WTC11 (cell line): ENCODE results near the gene GALNT17. TPM values are rescaled to one million over a fixed set of nuclear protein-coding genes. Genes with fewer than 3 reads are reported as not detected.

Experiments
- ATAC-seq: fragments of 200-7000 bp; cut with Tn5 transposase; 2 replicates; pipeline ENCODE4 v1.10.0; 2021; ENCODE audit warnings: mild to moderate bottlenecking, moderate library complexity
- CTCF ChIA-PET: fragments of 300-600 bp; sonication (Branson Sonifier 250); formaldehyde crosslinking; loops from one replicate; lab custom pipeline; 2021; ENCODE audit warnings: antibody characterized with exemption; lab: Charles Lee
- POLR2A ChIA-PET: fragments of 350-600 bp; sonication (Branson Sonifier 250); formaldehyde crosslinking; loops from one replicate; lab custom pipeline; 2021; ENCODE audit warnings: antibody characterized with exemption; lab: Charles Lee
- DNase-seq: peaks from one replicate; pipeline ENCODE4 v3.0.0; 2021; ENCODE audit warnings: low spot score
- H3K27ac Mint-ChIP-seq: 2 replicates; pipeline ENCODE4 v1.8.0; 2021; ENCODE audit warnings: mixed read lengths
- H3K27me3 Mint-ChIP-seq: 2 replicates; pipeline ENCODE4 v1.8.0; 2021; ENCODE audit warnings: low read depth, mild to moderate bottlenecking, moderate library complexity, mixed read lengths
- H3K36me3 Mint-ChIP-seq: 2 replicates; pipeline ENCODE4 v1.8.0; 2021; ENCODE audit warnings: mixed read lengths
- H3K4me1 Mint-ChIP-seq: 2 replicates; pipeline ENCODE4 v1.8.0; 2022; ENCODE audit warnings: mixed read lengths
- H3K4me3 Mint-ChIP-seq: 2 replicates; pipeline ENCODE4 v1.8.0; 2021; ENCODE audit warnings: mild to moderate bottlenecking, moderate library complexity, mixed read lengths
- H3K9me3 Mint-ChIP-seq: 2 replicates; pipeline ENCODE4 v1.8.0; 2021; ENCODE audit warnings: mixed read lengths
- ATF1 ChIP-seq: sonication (generic); formaldehyde crosslinking; IDR thresholded peaks from 2 replicates; pipeline ENCODE4 v1.8.1; 2023; ENCODE audit warnings: mild to moderate bottlenecking, moderate library complexity, missing genetic modification reagents
- ATF3 ChIP-seq: sonication (generic); formaldehyde crosslinking; conservative IDR thresholded peaks from 2 replicates; pipeline ENCODE4 v1.8.1; 2022; ENCODE audit warnings: mild to moderate bottlenecking, missing genetic modification reagents
- CREM ChIP-seq: sonication (generic); formaldehyde crosslinking; IDR thresholded peaks from 2 replicates; pipeline ENCODE4 v1.8.1; 2022; ENCODE audit warnings: mild to moderate bottlenecking, missing genetic modification reagents, moderate library complexity
- E2F1 ChIP-seq: sonication (generic); formaldehyde crosslinking; IDR thresholded peaks from 2 replicates; pipeline ENCODE4 v1.8.0; 2022; ENCODE audit warnings: mild to moderate bottlenecking, missing genetic modification reagents
- EMX1 ChIP-seq: fragments of 250-450 bp; sonication (Bioruptor Pico); IDR thresholded peaks from 2 replicates; pipeline ENCODE4 v1.8.0; 2021; ENCODE audit warnings: mild to moderate bottlenecking
- ERG ChIP-seq: fragments of 250-450 bp; sonication (Bioruptor Pico); IDR thresholded peaks from 2 replicates; pipeline ENCODE4 v1.8.0; 2021; ENCODE audit warnings: mild to moderate bottlenecking
- FOXJ3 ChIP-seq: sonication (generic); formaldehyde crosslinking; IDR thresholded peaks from 2 replicates; pipeline ENCODE4 v1.9.0; 2021; ENCODE audit warnings: missing genetic modification reagents, mild to moderate bottlenecking, borderline replicate concordance
- FOXP4 ChIP-seq: sonication (generic); formaldehyde crosslinking; IDR thresholded peaks from 2 replicates; pipeline ENCODE4 v1.8.0; 2022; ENCODE audit warnings: mild to moderate bottlenecking, missing genetic modification reagents
- JUN ChIP-seq: sonication (generic); formaldehyde crosslinking; IDR thresholded peaks from 2 replicates; pipeline ENCODE4 v1.8.0; 2023; ENCODE audit warnings: mild to moderate bottlenecking, missing genetic modification reagents
- KAT7 ChIP-seq: sonication (generic); formaldehyde crosslinking; IDR thresholded peaks from 2 replicates; pipeline ENCODE4 v1.8.1; 2023; ENCODE audit warnings: missing genetic modification reagents, mild to moderate bottlenecking, borderline replicate concordance
- NFATC4 ChIP-seq: fragments of 250-450 bp; sonication (Bioruptor Pico); IDR thresholded peaks from 2 replicates; pipeline ENCODE4 v1.9.0; 2021; ENCODE audit warnings: mild to moderate bottlenecking
- NFE2L1 ChIP-seq: sonication (generic); formaldehyde crosslinking; IDR thresholded peaks from 2 replicates; pipeline ENCODE4 v1.8.1; 2023; ENCODE audit warnings: missing genetic modification reagents
- NR1H2 ChIP-seq: sonication (generic); formaldehyde crosslinking; IDR thresholded peaks from 2 replicates; pipeline ENCODE4 v1.9.0; 2021; ENCODE audit warnings: mild to moderate bottlenecking, moderate library complexity, missing genetic modification reagents
- NR2C2 ChIP-seq: sonication (generic); formaldehyde crosslinking; IDR thresholded peaks from 2 replicates; pipeline ENCODE4 v1.8.0; 2022; ENCODE audit warnings: mild to moderate bottlenecking, missing genetic modification reagents
- ZBTB21 ChIP-seq: sonication (generic); formaldehyde crosslinking; IDR thresholded peaks from 2 replicates; pipeline ENCODE4 v1.8.1; 2023; ENCODE audit warnings: mild to moderate bottlenecking, missing genetic modification reagents, borderline replicate concordance
- ZBTB43 ChIP-seq: sonication (generic); formaldehyde crosslinking; IDR thresholded peaks from 2 replicates; pipeline ENCODE4 v1.8.1; 2023; ENCODE audit warnings: mild to moderate bottlenecking, missing genetic modification reagents
- ZMAT4 ChIP-seq: fragments of 250-450 bp; sonication (Bioruptor Pico); IDR thresholded peaks from 2 replicates; pipeline ENCODE4 v1.9.0; 2021; ENCODE audit warnings: mild to moderate bottlenecking
- ZNF281 ChIP-seq: sonication (generic); formaldehyde crosslinking; IDR thresholded peaks from 2 replicates; pipeline ENCODE4 v1.8.0; 2023; ENCODE audit warnings: mild to moderate bottlenecking, missing genetic modification reagents
- ZNF512 ChIP-seq: sonication (generic); formaldehyde crosslinking; IDR thresholded peaks from 2 replicates; pipeline ENCODE4 v1.8.1; 2022; ENCODE audit warnings: missing genetic modification reagents, borderline replicate concordance
- ZSCAN18 ChIP-seq: fragments of 250-450 bp; sonication (Bioruptor Pico); IDR thresholded peaks from 2 replicates; pipeline ENCODE4 v2.1.2; 2022; ENCODE audit warnings: mild to moderate bottlenecking, moderate library complexity
- total RNA-seq: library from RNA; stranded (reverse); gene quantifications from 3 replicates; pipeline ENCODE4 v1.2.3, GENCODE V29; 2021

GALNT17 gene
- total RNA-seq, 1 experiment from 2014 or later: 61.1 TPM

- H3K9me3 Mint-ChIP-seq: peaks cover 18% of the 10 kb centered on the region
Observed at GRCh38 chr7:71322201-71322600, 190.3 kb downstream of the GALNT17 start.

More at GRCh38 chr7:71322201-71322600, 190.3 kb downstream of the GALNT17 start:
- TF ChIP-seq JUN: no peak
- TF ChIP-seq KAT7: no peak
- no peak for TF ChIP-seq ATF3 (CRISPR knock-in tag)
- no peak for TF ChIP-seq NFATC4 (CRISPR knock-in tag)
- TF ChIP-seq ZNF512 (CRISPR knock-in tag): no peak
- no peak for TF ChIP-seq ZBTB21
- no peak for TF ChIP-seq NR2C2
- TF ChIP-seq NFE2L1: no peak
- no peak for TF ChIP-seq ATF1 (CRISPR knock-in tag)
- TF ChIP-seq FOXJ3 (CRISPR knock-in tag): no peak
- TF ChIP-seq FOXP4 (CRISPR knock-in tag): no peak
- no peak for TF ChIP-seq NR1H2 (CRISPR knock-in tag)
- no peak for TF ChIP-seq CREM (CRISPR knock-in tag)
- TF ChIP-seq ERG: no peak
- no peak for TF ChIP-seq ZSCAN18 (CRISPR knock-in tag)
- no peak for TF ChIP-seq ZMAT4 (CRISPR knock-in tag)
- no peak for TF ChIP-seq ZNF281 (CRISPR knock-in tag)
- no peak for TF ChIP-seq EMX1 (CRISPR knock-in tag)
- no peak for TF ChIP-seq E2F1 (CRISPR knock-in tag)
- no peak for TF ChIP-seq ZBTB43 (CRISPR knock-in tag)
- Mint-ChIP-seq H3K4me1 (peaks cover 55% of the 10 kb centered on the region), H3K36me3 (peaks cover 9% of the 10 kb centered on the region; the same call in 1 of the 2 replicates), H3K27ac (peak overlapping the region; percentile 37; the same call in 1 of the 2 replicates), H3K4me3 (no peak overlapping the region), H3K27me3 (no peaks in the 10 kb centered on the region)
- ChIA-PET POLR2A (no interaction called here), CTCF (no interaction called here)
- no peak for DNase-seq
- ATAC-seq: no peak
